ENCODE data around the gene NUP85.
"Not testable (repeated sequence)": the region's sequence is repeated elsewhere in the genome, so short reads cannot be mapped to it uniquely, and the experiment has no call there.

The NUP85 gene, protein sequence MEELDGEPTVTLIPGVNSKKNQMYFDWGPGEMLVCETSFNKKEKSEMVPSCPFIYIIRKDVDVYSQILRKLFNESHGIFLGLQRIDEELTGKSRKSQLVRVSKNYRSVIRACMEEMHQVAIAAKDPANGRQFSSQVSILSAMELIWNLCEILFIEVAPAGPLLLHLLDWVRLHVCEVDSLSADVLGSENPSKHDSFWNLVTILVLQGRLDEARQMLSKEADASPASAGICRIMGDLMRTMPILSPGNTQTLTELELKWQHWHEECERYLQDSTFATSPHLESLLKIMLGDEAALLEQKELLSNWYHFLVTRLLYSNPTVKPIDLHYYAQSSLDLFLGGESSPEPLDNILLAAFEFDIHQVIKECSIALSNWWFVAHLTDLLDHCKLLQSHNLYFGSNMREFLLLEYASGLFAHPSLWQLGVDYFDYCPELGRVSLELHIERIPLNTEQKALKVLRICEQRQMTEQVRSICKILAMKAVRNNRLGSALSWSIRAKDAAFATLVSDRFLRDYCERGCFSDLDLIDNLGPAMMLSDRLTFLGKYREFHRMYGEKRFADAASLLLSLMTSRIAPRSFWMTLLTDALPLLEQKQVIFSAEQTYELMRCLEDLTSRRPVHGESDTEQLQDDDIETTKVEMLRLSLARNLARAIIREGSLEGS

DNA sequence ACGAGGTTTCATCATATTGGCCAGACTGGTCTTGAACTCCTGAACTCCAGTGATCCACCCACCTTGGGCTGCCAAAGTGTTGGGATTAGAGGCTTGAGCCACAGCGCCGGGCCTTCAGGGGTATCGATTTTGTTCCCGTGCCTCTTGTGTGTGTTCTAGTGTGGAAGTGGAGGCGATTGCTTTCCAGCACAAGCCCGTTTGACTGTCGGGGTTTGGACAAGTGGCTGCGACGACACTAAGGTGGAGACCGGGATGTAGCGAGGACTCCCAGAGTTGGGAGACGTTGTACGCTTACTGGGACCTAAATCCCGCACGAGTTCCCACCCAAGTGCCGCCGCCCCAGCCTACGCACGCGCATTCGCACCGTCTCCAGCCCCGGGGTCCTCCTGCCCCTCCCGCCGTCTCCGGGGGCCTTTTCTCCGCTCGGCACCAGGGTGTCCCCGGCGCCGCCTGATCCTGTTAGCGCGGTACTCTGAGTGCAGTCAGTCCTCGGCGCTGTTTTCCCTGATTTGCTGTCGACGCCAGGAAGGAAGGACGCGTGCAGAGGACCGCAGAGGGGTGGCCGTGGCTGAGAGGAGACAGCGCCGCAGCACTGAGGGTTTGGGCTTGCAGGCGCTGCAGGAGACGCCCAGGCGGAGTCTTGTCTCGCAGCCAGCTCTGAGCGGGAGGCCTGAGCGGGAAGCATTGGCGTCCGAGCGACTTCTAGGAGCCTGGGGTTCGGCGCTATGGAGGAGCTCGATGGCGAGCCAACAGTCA, at the start of gene NUP85:
Gene NUP85, plus strand, starts transcription at position 643 of the 756 bp plus-strand sequence. Its CDS starts 83 bp downstream, at position 726.
- peak; percentile 88 to 92 for DNase-seq (ENCODE audit: low read depth in 2 of 2)

DNA sequence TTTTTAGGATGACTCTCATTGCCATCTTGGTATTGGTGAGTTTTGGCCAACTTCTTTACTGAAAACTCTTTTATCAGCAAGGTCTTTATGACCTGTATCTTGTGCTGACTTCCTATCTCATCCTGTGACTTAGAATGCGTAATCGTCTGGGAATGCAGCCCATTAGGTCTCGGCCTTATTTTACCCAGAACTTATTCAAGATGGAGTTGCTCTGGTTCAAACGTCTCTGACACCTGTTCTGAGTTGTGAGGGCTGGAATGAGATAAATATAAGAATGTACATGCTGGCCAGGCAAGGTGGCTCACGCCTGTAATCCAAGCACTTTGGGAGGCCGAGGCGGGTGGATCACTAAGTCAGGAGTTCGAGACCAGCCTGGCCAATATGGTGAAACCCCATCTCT, 47.0 kb upstream of the NUP85 start:
- not testable (repeated sequence) for DNase-seq (ENCODE audit: low read depth in 2 of 2)

DNA sequence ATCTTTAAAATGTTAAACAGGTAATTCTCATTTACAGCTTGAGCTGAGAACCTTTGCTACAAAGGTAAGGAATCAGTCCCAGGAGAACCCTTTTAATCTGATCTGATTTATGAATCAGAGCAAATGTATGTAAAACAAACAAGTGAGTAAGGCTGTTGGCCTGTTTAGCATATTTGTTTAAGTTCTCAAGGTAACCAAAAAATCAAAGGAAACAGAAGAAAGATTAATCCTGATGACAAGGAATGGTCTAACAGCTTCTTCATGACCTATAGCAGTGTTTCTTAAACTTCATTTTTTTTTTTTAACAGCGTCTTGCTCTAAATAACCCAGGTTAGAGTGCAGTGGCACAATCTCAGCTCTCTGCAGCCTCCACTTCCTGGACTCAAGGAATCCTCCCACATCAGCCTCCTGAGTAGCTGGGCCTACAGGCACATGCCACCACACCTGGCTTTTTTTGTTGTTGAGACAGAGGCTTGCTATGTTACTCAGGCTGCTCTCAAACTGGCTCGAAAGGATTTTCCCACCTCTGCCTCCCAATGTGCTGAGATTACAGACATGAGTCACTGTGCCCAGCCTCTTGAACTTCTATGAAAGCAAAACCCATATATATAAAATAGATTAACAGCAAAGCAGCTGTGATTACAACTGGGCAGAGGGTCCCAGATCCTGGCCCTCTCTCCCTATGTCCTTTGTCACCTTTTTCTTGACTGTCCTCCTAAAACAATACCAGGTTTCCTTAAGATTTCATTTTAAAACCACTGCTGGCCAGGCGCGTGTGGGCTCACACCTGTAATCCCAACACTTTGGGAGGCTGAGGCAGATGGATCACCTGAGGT, 46.1 kb upstream of the NUP85 start:
- no peak for DNase-seq (ENCODE audit: low read depth in 2 of 2)

DNA sequence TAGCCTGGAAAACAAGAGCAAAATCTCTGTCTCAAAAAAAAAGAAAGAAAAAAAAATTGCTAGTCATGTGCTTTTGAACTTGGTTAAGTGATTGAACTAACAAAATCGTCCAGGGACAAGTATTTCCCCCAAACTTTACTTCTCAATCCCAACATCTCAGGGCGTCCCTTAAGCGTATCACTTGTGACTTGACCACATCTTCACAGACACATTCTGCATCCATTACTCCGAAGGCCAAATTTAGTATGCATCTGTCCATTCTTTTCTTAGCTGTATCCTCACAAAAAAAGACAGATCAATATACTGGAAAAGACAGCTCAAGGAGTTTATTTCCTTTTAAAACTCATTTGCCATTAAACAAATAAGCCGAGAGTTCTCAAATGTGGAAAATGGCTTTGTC, 45.3 kb upstream of the NUP85 start:
- no peak for DNase-seq (ENCODE audit: low read depth in 2 of 2)

DNA sequence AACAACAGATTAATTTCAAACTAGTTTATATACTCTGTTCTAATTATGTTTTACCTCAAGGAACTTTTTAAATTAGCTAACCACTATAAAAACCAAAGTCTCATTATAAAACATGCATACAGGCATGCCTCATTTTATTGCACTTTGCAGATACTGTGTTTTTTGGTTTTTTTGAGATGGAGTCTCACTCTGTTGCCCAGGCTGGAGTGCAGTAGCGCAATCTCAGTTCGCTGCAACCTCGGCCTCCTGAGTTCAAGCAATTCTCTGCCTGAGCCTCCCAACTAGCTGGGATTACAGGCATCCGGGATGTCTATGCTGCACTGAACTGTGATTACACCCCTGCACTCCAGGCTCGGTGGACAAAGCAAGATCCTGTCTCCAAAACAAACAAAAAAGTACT, 42.4 kb upstream of the NUP85 start:
- DNase-seq (ENCODE audit: low read depth in 2 of 2): no peak

DNA sequence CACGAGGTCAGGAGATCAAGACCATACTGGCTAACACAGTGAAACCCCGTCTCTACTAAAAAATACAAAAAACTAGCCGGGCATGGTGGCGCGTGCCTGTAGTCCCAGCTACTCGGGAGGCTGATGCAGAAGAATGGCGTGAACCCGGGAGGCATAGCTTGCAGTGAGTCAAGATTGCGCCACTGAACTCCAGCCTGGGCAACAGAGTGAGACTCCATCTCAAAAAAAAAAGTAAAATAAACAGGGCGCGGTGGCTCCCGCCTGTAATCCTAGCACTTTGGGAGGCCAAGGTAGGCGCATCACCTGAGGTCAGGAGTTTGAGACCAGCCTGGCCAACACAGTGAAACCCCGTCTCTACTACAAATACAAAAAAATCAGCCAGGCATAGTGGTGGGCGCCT, 40.9 kb upstream of the NUP85 start:
- not testable (repeated sequence) for DNase-seq (ENCODE audit: low read depth in 2 of 2)

DNA sequence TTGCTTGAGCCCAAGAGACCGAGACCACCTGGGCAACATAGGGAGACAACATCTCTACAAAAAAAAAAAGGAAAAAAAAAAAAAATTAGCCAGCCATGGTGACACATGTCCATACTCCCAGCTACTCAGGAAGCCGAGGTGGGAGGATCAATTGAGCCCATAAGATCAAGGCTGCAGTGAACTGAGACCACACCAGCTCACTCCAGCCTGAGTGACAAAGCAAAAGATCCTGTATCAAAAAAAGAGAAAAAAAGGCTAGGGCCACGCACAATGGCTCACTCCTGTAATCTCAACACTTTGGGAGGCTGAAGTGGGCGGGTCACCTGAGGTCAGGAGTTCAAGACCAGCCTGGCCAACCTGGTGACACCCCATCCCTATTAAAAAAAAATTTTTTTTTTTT, 36.5 kb upstream of the NUP85 start:
- no peak for DNase-seq (ENCODE audit: low read depth in 2 of 2)

DNA sequence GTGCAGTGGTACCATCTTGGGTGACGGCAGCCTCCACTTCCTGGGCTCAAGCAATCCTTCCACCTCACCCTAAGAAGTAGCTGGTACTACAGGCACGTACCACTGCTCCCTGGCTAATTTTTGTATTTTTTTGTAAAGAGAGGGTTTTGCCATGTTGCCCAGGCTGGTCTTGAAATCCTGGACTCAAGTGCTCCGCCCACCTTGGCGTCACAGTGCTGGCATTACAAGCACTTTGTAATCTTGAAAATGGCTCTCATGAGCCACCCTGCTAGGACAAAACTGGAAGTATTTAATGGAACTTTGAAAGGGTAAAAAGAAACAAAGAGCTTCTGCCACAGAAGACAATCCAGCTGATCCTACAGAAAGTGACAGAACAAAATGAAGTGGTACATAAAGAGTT, 32.0 kb upstream of the NUP85 start:
- DNase-seq (ENCODE audit: low read depth in 2 of 2): no peak

DNA sequence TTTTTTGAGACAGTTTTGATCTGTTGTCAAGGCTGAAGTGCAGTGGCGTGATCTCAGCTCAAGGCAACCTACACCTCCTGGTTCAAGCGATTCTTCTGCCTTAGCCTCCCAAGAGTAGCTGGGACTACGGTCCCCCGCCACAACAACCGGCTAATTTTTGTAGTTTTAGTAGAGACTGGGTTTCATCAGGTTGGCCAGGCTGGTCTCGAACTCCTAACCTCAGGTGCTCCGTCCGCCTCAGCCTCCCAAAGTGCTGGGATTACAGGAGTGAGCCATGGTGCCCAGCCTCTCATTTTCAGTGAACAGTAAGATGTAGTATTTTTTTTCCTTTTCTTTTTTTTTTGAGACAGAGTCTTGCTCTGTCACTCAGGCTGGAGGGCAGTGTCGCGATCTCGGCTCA, 30.5 kb upstream of the NUP85 start:
- no peak for DNase-seq (ENCODE audit: low read depth in 2 of 2)

DNA sequence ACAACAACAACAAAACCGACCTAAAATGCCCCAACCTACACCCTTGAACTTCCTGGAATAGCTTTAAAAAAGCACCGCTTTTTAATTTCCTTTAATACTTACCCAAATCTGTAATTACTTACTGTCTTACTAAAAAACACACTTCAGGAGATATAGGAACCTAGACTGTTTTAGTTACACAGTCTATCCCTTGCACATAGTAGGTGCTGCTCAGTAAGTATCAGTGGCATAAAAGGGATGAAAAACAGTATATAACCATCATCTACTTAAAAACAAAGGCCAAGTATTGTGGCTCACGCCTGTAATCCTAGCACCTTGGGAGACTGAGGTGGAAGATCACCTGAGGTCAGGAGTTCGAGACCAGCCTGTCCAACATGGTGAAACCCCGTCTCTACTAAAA, 28.9 kb upstream of the NUP85 start:
- no peak for DNase-seq (ENCODE audit: low read depth in 2 of 2)

DNA sequence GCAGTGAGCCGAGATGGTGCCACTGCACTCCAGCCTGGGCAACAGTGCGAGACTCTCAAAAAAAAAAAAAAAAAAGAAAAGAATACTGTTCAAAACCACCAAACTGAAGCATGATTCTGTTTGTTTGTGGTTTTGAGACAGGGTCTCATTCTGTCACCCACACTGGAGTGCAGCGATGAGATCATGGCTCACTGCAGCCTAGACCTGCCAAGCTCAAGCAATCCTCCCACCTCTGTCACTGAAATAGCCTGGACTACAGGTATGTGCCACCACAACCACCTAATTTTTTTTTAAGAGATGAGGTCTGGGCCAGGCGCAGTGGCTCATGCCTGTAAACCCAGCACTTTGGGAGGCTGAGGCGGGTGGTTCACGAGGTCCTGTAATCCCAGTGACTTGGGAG, 27.0 kb upstream of the NUP85 start:
- no peak for DNase-seq (ENCODE audit: low read depth in 2 of 2)

DNA sequence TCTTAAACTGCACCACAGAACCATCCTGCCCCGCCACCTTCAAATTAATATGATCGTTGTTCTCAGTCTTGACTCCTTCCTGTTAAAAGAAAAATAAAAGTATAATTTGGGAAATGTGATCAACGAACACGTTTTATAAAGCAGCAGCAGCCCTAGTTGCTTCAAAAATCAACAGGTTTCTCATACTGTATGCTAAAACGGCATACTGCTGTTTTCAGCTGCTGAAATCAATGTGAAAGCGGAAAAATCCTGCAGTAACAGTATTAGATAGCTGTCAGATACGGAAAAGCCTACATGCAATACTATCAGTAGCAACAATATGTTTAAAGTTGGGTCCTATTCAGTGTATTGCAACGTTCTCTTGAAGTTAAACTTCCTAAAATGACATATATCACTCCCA, 24.4 kb upstream of the NUP85 start:
- DNase-seq (ENCODE audit: low read depth in 2 of 2): no peak

DNA sequence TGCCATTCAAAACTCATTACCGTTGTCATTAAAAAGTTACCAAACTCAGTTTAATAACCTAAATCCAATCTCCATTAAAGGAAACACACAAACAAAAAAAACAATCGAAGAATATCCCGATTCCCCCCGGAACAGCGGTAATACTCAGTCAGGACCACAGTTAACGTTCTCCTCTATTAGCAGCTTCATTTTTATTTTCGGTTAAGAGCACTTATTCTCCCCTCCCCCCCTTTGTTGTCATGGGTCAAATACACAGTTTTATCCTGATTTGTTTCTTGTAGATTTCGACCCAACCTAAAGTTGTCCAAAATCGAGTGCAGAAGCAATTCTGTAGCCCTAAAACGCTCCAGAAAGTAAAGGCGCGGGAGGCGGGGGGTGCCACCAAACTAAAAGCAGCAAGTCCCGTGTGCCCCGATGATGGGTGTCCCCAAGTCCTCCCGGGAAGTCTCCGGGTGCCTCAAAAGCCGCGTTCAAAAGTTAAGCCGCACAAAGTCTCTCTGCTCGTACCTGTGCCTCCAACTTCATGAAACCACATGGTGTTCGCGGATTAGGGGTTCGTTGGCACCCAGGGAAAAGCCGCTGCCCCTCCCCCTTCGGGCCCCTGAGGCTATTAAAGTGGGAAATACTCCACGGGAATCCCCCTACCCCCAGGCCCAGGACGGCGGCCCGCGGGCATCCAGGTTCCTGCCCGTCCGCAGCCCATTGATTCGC, 23.7 kb upstream of the NUP85 start:
- peak; percentile 18 to 39 for DNase-seq (ENCODE audit: low read depth in 2 of 2)

DNA sequence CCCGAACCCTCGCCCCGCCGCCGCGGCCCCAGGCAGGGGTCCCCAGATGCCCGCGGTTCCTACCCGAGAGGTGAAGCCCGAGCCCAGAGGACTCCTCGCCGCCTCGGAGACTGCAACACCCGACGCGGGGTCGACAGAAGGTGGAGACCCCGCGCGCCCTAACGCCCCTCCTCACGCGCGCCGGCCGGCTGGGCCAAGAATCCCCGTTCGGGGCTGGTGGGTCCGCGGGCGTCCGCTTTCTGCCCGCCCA, 23.2 kb upstream of the NUP85 start:
- no peak for DNase-seq (ENCODE audit: low read depth in 2 of 2)

DNA sequence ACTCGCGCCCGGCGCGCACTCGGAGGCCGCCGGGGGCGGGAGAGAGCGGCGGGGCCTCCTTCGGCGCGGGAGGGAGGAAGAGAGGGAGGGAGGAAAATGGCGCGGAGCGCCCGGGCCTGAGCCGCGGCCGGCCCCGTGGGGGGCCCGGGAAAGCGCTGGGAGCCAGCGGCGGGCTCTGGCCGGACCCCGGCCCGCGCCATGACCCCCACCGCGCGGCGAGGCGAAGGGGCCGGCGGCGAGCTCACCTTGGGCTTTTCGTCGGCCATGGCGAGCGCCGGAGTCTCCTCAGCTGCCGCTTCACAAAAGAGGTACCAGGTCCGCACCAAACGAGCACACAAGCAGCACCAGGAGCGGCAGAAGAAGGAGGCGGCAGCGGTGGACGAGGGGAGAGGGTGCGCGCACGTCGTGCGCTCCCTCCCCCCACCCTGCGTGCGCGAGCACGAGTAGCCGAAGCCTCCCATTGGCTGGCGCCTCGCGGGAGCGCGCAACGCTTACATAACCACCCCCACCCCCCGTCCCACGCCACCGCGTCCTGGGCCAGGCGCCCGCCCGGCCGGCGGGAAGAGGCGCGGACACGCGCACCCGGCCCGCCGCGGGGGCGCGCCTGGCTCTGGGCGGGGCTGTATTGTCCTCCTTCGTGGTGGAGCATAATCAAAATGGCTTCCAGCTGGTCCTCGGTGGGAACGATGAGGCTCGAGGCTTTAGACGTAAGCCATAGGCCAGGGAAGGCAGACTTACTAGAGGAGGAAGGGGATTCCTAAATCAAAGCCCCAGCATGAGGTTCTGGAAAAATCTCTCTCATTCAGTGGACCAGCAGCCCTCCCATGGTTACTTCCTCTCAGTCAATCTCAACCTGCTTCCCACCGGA, 22.7 kb upstream of the NUP85 start, which contains the start of gene SUMO2:
Gene SUMO2, minus strand, starts transcription at position 391 of the 868 bp plus-strand sequence. Its CDS starts 125 bp downstream, at position 266.
- DNase-seq (ENCODE audit: low read depth in 2 of 2): peak; percentile 95 to 97

DNA sequence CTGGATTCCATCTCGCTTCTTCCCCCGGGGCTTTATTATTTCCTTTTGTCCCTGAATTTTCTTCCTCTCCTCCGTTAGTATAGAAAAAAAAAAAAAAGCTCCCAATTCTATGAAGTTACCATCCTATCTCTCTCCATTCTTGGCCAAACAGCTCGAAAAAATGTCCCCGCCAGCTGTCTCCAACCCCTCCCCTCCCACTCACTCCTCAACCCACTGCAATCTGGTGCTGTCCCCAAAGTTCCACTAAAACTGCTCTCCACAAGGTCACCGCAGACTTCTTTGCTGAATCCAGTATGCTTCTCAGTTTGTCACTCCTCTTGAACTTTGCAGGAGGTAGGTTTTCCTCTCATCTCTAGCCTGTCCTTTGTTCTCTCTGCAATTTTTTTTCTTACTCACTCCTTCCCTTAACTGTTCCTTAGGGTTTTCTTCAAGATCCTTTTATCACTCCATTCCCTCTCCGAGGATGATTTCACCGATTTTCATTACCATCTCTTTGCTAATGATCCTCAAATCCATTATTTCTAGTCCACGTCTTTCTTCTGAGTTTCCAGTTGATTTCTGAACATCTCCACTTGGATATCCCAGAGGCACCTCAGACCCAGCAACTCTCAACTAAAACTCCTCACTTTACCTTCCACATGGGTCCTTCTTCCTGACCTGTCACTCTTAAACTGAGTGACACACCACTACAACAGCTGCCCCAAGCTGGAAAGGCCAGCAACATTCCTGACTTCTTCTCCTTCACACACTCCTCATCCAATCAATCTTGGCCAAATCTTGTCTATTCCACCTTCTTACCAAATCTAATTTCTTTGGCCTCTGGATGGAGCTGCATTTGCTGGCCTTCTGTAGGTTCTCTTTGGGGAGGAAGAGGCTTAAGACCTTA, 21.2 kb upstream of the NUP85 start:
- DNase-seq (ENCODE audit: low read depth in 2 of 2): no peak

DNA sequence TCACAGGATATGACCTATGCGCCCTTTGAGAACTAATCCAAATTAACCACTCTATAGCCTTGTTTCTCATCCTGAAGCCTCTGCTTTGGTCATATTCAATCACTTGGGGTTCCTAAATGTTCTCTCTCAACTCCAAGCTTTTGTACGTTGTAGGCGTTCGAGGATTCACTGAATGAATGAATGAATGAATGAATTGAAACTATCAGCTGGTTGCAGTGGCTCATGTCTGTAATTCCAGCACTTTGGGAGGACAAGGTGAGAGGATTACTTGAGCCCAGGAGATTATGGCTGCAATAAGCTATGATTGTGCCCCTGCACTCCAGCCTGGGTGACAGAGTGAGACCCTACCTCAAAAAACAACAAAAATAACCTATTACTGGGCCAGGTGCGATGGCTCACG, 16.9 kb upstream of the NUP85 start:
- DNase-seq (ENCODE audit: low read depth in 2 of 2): no peak

DNA sequence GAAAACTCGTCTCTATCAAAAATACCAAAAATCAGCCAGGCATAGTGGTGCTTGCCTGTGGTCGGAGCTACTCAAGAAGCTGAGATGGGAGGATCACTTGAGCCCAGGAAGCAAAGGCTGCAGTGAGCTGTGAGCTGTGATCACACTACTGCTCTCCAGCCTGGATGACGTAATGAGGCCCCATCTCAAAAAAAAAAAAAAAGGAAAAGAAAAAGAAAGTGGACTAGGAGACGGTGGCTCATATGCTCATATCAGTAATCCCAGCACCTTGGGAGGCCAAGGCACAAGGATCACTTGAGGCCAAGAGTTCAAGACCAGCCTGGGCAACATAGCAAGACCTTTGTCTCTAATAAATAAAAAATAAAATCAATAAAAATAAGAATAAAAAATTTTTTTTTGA, 13.9 kb upstream of the NUP85 start:
- DNase-seq (ENCODE audit: low read depth in 2 of 2): no peak

DNA sequence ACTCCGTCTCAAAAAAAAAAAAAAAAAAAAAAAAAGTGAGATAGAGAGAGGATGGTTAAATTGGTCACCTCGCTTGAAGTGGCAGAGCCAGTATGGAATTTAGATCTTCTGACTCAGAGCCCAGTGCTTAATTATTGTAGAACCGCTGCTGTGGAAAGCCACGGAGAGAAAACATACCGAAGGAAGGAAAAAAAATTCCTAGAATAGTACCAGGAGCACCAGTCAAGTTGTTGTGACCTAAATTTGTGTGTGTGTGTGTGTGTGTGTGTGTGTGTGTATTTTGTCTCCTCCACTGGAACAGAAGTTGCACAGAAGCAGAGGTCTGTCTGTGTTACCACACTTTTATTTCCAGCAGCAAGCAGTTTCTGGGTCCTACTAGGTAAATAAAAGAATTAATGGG, 10.6 kb upstream of the NUP85 start:
- DNase-seq (ENCODE audit: low read depth in 2 of 2): no peak

Data from stimulated activated CD4-positive, alpha-beta T cell treated with anti-CD3 and anti-CD28 coated beads, Interleukin-1b, Interleukin-23, amount 100 ng/mL, for 4 hours (primary cell).